Mesothelial cell of epicardium (in vitro differentiated cells): ENCODE measurements around the gene ALG10B. TPM values are rescaled to one million over a fixed set of nuclear protein-coding genes. Genes with fewer than 3 reads are reported as not detected.
"Not testable (repeated sequence)": the region's sequence is repeated elsewhere in the genome, so short reads cannot be mapped to it uniquely, and the experiment has no call there.

Experiments used
- DNase-seq, 2 experiments: peaks; one replicate each; pipeline ENCODE4 v3.0.0; 2021; ENCODE audit warnings: low spot score in 2 of 2; ENCODE audit not compliant: unreplicated experiment in 2 of 2
- H3K27ac Mint-ChIP-seq: 2 replicates; pipeline ENCODE4 v1.8.0; 2021; ENCODE audit warnings: mixed read lengths
- H3K27me3 Mint-ChIP-seq: 2 replicates; pipeline ENCODE4 v1.8.0; 2021; ENCODE audit warnings: low read depth, mixed read lengths
- H3K36me3 Mint-ChIP-seq: 2 replicates; pipeline ENCODE4 v1.8.0; 2021; ENCODE audit warnings: mixed read lengths
- H3K4me1 Mint-ChIP-seq: 2 replicates; pipeline ENCODE4 v1.8.0; 2021; ENCODE audit warnings: mixed read lengths
- H3K4me3 Mint-ChIP-seq: 2 replicates; pipeline ENCODE4 v1.8.0; 2021; ENCODE audit warnings: mild to moderate bottlenecking, moderate library complexity, mixed read lengths
- H3K9me3 Mint-ChIP-seq: 2 replicates; pipeline ENCODE4 v1.8.0; 2021; ENCODE audit warnings: mixed read lengths
- total RNA-seq: library from RNA; stranded (reverse); gene quantifications from 3 replicates; pipeline ENCODE4 v1.2.1, GENCODE V29; 2021
- TF ChIP-seq, protein P1 (sequence below): fragments of 200-600 bp; sonication (generic); IDR thresholded peaks from one replicate; pipeline ENCODE4 v1.5.0; 2021; ENCODE audit warnings: antibody characterized with exemption; ENCODE audit not compliant: unreplicated experiment

The ALG10B gene
- total RNA-seq, 1 donor from 2014 or later, result 18.1 TPM

DNA sequence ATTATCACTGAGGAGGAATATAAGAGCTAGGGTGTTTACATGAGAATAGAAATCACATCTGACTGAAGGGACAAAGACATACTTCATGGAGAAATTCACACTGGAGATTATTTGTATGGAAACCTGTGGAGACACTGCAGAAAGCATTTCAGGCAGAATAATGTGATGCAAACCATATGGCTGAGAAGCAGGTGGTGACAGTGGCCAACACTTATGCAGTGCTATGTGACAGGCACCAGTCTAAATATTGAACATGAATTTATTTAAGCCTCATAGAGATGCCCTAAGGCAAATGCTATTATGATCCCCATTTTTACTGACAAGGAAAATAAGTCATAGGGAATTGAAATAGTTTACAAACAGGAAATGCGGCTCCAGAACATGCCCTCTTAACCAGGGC, 16.2 kb downstream of the ALG10B start:
- no peaks in the 10 kb centered on the region for H3K27me3 Mint-ChIP-seq

DNA sequence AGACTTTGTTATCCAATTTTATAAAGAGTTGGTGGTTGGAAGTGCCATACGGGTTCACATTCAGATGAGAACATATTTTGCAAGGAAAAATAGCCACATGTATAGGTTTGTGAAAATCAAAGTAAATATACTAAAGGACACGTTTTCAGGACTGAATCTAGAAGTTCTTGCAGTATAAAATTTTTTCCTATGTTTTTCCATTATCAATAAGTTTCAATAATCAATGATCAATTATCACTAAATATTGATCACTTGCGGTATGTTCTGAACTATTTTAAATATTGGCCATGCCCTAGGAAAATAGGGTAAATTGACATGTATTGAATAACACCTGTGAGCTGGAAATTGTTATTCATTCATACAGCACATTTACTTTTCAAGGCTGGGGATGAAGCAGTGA, 25.9 kb downstream of the ALG10B start:
- Mint-ChIP-seq H3K4me3 (no peak overlapping the region), H3K27me3 (no peaks in the 10 kb centered on the region), H3K9me3 (peaks cover 40% of the 10 kb centered on the region), H3K27ac (no peak overlapping the region), H3K36me3 (no peaks in the 10 kb centered on the region), H3K4me1 (no peaks in the 10 kb centered on the region)
- no peak for DNase-seq
- TF ChIP-seq, protein P1, sequence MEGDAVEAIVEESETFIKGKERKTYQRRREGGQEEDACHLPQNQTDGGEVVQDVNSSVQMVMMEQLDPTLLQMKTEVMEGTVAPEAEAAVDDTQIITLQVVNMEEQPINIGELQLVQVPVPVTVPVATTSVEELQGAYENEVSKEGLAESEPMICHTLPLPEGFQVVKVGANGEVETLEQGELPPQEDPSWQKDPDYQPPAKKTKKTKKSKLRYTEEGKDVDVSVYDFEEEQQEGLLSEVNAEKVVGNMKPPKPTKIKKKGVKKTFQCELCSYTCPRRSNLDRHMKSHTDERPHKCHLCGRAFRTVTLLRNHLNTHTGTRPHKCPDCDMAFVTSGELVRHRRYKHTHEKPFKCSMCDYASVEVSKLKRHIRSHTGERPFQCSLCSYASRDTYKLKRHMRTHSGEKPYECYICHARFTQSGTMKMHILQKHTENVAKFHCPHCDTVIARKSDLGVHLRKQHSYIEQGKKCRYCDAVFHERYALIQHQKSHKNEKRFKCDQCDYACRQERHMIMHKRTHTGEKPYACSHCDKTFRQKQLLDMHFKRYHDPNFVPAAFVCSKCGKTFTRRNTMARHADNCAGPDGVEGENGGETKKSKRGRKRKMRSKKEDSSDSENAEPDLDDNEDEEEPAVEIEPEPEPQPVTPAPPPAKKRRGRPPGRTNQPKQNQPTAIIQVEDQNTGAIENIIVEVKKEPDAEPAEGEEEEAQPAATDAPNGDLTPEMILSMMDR, result no peak

More for the DNA sequence above, 16.2 kb downstream of the ALG10B start:
- H3K4me1 Mint-ChIP-seq, result no peaks in the 10 kb centered on the region
- H3K27ac Mint-ChIP-seq, result no peak overlapping the region
- no peak for DNase-seq
- H3K4me3 Mint-ChIP-seq, result no peak overlapping the region
- no peaks in the 10 kb centered on the region for H3K36me3 Mint-ChIP-seq
- TF ChIP-seq, protein P1, result no peak
- peaks cover 8% of the 10 kb centered on the region for H3K9me3 Mint-ChIP-seq

DNA sequence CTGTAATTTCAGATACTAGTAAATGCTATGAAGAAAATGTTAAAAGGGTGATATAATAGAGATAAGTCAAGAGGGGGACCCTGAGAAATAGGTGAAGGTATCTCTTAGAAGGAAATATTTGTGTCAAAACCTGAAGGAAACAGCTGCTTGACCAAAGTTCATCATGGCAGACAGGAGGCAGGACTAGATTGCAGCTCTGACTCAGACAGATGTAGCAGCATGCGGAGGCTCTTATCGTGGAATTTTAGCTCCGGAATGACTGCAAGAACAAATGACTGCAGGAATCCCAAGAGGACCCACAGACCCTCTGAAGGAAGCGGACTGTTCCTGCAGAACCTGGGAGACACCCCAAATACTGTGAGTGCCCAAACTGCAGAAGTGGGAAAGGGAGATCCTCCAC, 26.7 kb downstream of the ALG10B start:
- DNase-seq, H3K4me3 Mint-ChIP-seq, H3K27me3 Mint-ChIP-seq, H3K36me3 Mint-ChIP-seq, H3K27ac Mint-ChIP-seq, H3K4me1 Mint-ChIP-seq: not testable (repeated sequence)
- H3K9me3 Mint-ChIP-seq, result peaks cover 45% of the 10 kb centered on the region

DNA sequence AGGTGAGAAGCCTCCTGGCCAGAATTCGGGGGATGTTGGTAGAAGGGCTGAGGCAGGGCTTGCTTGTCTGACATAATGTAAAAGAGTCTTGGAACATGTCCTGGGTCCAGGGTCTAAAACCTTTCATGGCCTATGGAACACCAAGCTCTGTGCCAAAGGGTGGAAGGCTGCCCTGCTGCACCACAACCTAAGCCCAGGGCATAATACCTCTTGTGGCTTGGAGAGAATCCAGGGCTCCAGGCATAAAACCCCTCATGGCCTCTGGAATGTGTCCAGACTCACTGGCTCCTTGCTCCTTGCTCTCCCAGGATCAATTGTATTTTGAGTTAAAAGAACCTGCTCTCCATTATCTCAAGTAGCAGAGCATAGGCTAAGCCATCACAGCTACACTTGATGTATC, 27.3 kb downstream of the ALG10B start:
- not testable (repeated sequence) for H3K4me1 Mint-ChIP-seq, H3K27me3 Mint-ChIP-seq, H3K27ac Mint-ChIP-seq, H3K4me3 Mint-ChIP-seq, DNase-seq, H3K36me3 Mint-ChIP-seq
- peaks cover 45% of the 10 kb centered on the region for H3K9me3 Mint-ChIP-seq

DNA sequence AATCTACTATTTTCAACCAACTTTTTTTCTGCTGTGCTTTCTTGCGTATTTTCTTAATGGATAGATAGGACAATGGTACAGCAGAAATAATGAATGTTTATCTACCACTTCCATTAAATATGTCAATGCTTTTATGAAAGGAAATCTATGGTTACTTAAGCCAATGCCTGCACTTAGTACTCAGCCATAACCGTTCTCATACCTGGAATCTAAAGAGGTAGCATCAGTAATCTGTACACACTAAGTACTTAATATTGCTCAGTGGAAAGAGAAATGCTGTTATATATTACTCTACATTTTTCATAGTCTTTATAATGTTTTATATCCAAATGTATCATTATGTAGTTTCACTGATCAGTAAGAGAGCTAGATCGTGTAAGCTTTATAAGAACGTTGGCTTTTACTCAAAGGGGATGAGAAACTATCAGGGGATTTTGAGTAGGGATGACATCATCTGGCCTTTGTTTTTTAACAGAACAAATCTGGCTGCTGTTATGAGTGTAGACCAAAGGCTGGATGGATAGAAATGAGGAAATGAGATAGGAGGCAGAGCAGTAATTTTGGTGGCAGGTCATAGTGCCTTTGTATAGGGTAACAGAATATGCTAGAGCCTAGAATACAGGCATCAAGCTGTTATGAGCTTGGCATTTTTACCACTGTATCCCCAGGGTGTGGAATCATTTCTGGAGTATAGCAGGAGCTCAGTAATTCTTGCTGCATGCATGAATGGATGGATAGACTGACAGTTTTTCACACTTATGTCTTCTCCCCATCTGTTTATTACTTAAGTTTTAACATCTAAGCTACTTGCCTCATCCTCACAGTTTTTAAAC, 34.0 kb downstream of the ALG10B start:
- no peak overlapping the region for H3K4me3 Mint-ChIP-seq
- no peaks in the 10 kb centered on the region for H3K27me3 Mint-ChIP-seq
- no peak overlapping the region for H3K27ac Mint-ChIP-seq
- peaks cover 28% of the 10 kb centered on the region for H3K9me3 Mint-ChIP-seq
- no peak for DNase-seq
- TF ChIP-seq, protein P1, result no peak
- no peaks in the 10 kb centered on the region for H3K36me3 Mint-ChIP-seq
- no peaks in the 10 kb centered on the region for H3K4me1 Mint-ChIP-seq

DNA sequence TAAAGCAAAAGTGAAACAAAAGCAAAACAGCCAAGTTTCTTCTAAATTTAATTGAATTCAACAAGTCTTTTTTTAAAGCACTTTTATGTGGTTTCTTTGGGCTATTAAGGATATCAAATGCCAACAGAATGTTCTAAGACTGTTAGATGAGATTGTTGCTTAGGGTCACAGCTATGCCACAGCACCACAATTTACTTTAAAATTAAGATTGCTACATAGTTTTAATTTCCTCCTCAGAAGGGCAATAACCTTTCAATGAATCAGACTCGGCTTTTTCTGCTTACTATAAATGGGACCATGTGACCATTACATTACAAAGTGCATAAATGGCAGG, 34.6 kb downstream of the ALG10B start:
- H3K9me3 Mint-ChIP-seq, result peaks cover 22% of the 10 kb centered on the region
- not testable (repeated sequence) for H3K27me3 Mint-ChIP-seq, H3K4me3 Mint-ChIP-seq, H3K27ac Mint-ChIP-seq, H3K4me1 Mint-ChIP-seq, H3K36me3 Mint-ChIP-seq, DNase-seq

DNA sequence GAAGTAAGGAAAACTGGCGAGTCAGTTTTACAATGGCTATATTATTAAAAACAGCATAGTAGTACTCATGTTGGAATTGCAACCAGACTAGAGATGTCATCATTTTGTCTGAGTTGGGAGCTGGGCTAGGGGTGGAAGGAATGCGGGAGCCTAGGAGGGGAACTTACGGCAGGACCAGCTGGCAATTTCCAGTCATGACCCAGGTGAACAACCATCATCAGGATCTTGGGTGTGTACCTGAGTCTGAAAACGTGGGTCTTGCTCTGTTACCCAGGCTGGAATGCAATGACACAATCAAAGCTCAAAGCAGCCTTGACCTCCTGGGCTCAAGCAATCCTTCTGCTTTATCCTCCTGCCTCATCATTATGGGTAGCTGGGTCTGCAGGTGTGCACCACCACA, 50.9 kb downstream of the ALG10B start:
- peaks cover 6% of the 10 kb centered on the region for H3K9me3 Mint-ChIP-seq
- no peak for DNase-seq
- TF ChIP-seq, protein P1, result no peak
- no peak overlapping the region for H3K27ac Mint-ChIP-seq
- H3K36me3 Mint-ChIP-seq, result no peaks in the 10 kb centered on the region
- H3K27me3 Mint-ChIP-seq, result no peaks in the 10 kb centered on the region
- H3K4me1 Mint-ChIP-seq, result no peaks in the 10 kb centered on the region
- no peak overlapping the region for H3K4me3 Mint-ChIP-seq
